Measurements from ENCODE around the gene DNASE2B.

DNASE2B gene

GRCh38 chr1:84373436-84374141 is 24.7 kb upstream of the DNASE2B start:
- DNase-seq (ENCODE audit: low read depth in 1 of 2, low spot score in 1 of 2), result no peak

GRCh38 chr1:84374991-84375696 is 23.1 kb upstream of the DNASE2B start:
- DNase-seq (ENCODE audit: low read depth in 1 of 2, low spot score in 1 of 2), result no peak

GRCh38 chr1:84376000-84376910 is 22.0 kb upstream of the DNASE2B start:
- no peak for DNase-seq (ENCODE audit: low read depth in 1 of 2, low spot score in 1 of 2)

- DNase-seq (ENCODE audit: low read depth in 1 of 2, low spot score in 1 of 2), result no peak
These were observed 20.7 kb upstream of the DNASE2B start for GRCh38 chr1:84377480-84378095.

- DNase-seq (ENCODE audit: low read depth in 1 of 2, low spot score in 1 of 2), result no peak
These were observed 19.0 kb upstream of the DNASE2B start for GRCh38 chr1:84379138-84379916.

- no peak for DNase-seq (ENCODE audit: low read depth in 1 of 2, low spot score in 1 of 2)
These were observed 18.4 kb upstream of the DNASE2B start for GRCh38 chr1:84379917-84380180.

DNA sequence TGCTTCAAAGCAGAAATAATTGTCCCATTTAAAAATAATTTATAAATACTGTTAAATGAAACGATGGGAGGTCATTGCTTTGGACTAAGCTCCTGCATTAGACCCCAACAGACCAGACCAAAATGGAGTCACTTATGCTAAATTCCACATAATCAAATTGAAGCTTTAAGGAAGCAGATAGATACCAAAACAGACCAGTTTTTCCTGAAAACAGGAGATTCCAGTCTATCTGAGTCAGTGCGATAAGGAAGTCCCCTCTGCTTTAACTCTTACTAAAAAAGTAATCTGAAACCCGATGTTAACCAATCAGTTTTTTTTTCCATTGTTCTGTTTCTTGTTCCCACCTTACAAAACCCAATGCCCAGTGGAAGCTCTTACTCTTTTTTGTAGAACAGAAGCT is 16.2 kb upstream of the DNASE2B start:
- no peak for DNase-seq (ENCODE audit: low read depth in 1 of 2, low spot score in 1 of 2)

DNA sequence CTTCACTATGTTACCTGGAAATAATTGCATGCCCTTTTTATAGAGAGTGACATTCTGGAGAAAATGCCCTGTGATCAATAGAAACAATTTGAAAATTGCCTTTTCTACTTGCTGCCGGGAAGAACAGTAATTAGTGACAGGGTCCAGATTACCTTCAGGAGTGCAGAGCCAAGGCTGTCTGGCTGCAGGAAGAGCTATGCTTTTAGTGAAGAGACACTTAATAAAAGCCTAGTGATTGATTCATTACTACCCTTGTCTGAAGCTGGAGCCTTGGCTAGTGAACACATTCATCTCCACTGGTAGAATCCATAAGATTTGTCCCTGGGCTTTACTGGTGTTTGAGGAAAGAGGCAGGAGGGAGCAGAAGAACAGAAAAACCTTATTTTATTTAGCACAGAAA is 12.9 kb upstream of the DNASE2B start:
- DNase-seq (ENCODE audit: low read depth in 1 of 2, low spot score in 1 of 2), result no peak

GRCh38 chr1:84386716-84387479 is 11.4 kb upstream of the DNASE2B start:
- DNase-seq (ENCODE audit: low read depth in 1 of 2, low spot score in 1 of 2), result no peak

DNA sequence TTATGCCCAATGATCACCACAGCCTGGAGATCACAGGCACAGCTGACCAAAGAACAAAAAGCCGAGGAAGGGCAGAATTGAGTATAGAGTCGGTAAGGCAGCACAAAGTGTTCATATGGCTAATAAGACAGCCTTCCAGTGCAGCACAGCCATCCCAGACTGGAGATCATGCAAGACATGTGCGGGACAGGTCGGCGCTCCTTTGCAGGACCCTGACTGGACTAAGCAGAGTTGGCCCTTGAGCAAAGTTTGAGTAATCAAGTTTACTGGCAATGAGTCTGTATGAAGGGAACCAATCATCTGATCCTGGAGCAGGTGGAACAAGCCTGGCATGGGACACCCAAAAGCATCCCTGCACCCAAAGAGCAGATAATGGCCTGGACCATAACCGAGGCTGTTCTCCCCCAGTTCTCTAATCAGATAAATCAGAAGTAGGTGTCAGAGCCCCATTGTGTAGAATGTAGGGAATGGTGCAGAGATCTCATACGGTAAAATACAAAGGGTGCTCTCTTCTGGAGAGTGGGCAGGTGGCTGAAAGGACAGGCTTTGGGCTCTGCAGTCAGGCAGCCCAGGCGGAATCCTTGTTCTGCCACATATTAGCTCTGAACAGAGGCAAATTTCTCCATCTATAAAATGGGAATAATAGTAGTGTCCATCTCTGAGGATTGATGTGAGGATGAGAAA is 10.7 kb upstream of the DNASE2B start:
- DNase-seq (ENCODE audit: low read depth in 1 of 2, low spot score in 1 of 2), result no peak

- no peak for DNase-seq (ENCODE audit: low read depth in 1 of 2, low spot score in 1 of 2)
These were observed 8.1 kb upstream of the DNASE2B start for GRCh38 chr1:84390226-84390625.

DNA sequence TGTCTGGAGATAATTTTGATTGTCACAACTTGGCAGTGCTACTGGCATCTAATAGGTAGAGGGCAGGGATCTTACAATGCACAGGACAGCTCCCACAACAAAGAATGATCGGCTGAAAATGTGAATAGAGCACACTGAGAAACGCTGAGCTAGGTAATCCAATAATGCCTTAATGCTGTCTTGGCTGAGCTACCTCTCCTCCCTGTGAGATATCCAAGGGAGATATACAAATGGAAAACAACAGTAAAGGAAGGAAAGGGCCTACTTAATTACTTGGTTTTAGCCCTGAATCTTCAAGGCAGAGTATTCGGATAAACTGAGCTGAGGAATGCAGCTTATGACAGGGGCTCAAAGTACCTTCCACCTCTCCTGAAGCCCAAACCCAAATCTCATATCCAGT is 2.9 kb downstream of the DNASE2B start:
- no peak for DNase-seq (ENCODE audit: low read depth in 1 of 2, low spot score in 1 of 2)

- DNase-seq (ENCODE audit: low read depth in 1 of 2, low spot score in 1 of 2), result no peak
These were observed 3.8 kb downstream of the DNASE2B start for GRCh38 chr1:84402060-84402459.

- DNase-seq (ENCODE audit: low read depth in 1 of 2, low spot score in 1 of 2), result no peak
These were observed 4.2 kb downstream of the DNASE2B start for GRCh38 chr1:84402501-84402900.

- no peak for DNase-seq (ENCODE audit: low read depth in 1 of 2, low spot score in 1 of 2)
These were observed 5.1 kb downstream of the DNASE2B start for GRCh38 chr1:84403347-84403746.

- DNase-seq (ENCODE audit: low read depth in 1 of 2, low spot score in 1 of 2), result no peak
These were observed 8.1 kb downstream of the DNASE2B start for GRCh38 chr1:84406346-84406861.

GRCh38 chr1:84407524-84407923 is 9.2 kb downstream of the DNASE2B start:
- DNase-seq (ENCODE audit: low read depth in 1 of 2, low spot score in 1 of 2), result no peak

DNA sequence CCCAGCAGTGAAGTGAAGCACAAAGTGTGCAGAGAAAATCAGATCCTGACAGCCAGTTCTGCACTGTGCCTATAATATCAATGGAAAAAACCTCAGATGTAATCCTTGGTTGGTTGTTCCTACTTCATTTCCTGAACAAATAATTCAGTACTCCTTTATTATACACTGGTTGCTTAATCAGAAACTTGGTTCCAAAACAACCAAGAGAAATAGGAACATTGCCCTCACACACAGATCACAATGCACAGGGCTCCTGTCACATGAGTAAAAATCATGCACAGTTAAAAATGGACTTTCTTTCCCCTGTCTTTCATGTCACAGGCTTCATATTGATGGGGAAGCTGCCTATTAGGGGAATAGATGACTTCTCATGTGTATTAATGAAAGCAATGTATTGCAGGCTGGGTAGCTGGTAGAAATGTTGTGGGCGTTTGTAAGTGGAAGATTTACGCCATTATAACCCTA is 9.7 kb downstream of the DNASE2B start:
- DNase-seq (ENCODE audit: low read depth in 1 of 2, low spot score in 1 of 2), result no peak

DNA sequence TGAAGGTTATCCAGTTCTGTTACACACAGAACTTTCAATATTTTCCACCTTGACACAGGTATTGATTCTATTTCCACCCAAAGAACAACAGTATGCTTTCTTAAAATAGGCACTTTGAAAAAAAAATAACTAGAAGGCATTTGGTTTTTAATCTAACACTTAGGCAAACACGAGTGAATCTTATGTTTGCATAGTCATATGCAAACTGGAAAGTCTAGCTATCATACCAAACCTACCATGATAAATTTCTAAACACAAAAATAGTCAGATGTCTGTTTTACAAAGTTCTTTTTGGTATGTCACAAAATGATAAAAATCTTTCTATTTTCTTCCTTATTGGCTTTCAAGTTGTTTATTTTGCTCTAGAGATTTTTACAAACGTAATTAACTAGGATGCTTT is 11.6 kb downstream of the DNASE2B start:
- no peak for DNase-seq (ENCODE audit: low read depth in 1 of 2, low spot score in 1 of 2)

Data from activated T-helper 1 cell treated with anti-CD3 and anti-CD28 coated beads, Interleukin-2, amount 50 U/mL, for 16 hours (primary cell).